Stimulated activated naive CD4-positive, alpha-beta T cell (primary cell): Measurements from ENCODE around the gene DOCK10.

Experiments used
- DNase-seq, 6 experiments: peaks; one replicate each; lab custom pipeline; 2025; lab: John Stamatoyannopoulos, UW

The DOCK10 gene

GRCh38 chr2:224947566-224947965, 94.7 kb downstream of the DOCK10 start:
- DNase-seq: peak in 2 of 6 experiments; percentile 28 to 31

- peak in 3 of 6 experiments; percentile 74 to 78 (median 76) for DNase-seq
Observed at GRCh38 chr2:224946895-224947294, 95.4 kb downstream of the DOCK10 start.

GRCh38 chr2:224944707-224945547, 97.3 kb downstream of the DOCK10 start:
- peak in 2 of 6 experiments; percentile 6 to 15 for DNase-seq

- peak in 2 of 6 experiments; percentile 17 to 38 for DNase-seq
Observed at GRCh38 chr2:224943601-224944041, 98.6 kb downstream of the DOCK10 start.

- no peak for DNase-seq
Observed at GRCh38 chr2:224941960-224942359, 100.3 kb downstream of the DOCK10 start.

- DNase-seq: no peak
Observed at GRCh38 chr2:224940618-224941017, 101.7 kb downstream of the DOCK10 start.

- DNase-seq: peak in 4 of 6 experiments; percentile 4 to 29 (median 16)
Observed at GRCh38 chr2:224938651-224939182, 103.6 kb downstream of the DOCK10 start.

GRCh38 chr2:224937887-224938286, 104.4 kb downstream of the DOCK10 start:
- peak in 2 of 6 experiments; percentile 10 to 28 for DNase-seq

GRCh38 chr2:224934526-224935188, 107.6 kb downstream of the DOCK10 start:
- DNase-seq: no peak

- DNase-seq: peak in 2 of 6 experiments; percentile 4 to 11
Observed at GRCh38 chr2:224933431-224933830, 108.8 kb downstream of the DOCK10 start.

- DNase-seq: no peak
Observed at GRCh38 chr2:224932522-224932921, 109.7 kb downstream of the DOCK10 start.

GRCh38 chr2:224931956-224932355, 110.3 kb downstream of the DOCK10 start:
- DNase-seq: no peak

- DNase-seq: peak in 2 of 6 experiments; percentile 21 to 26
Observed at GRCh38 chr2:224930990-224931389, 111.3 kb downstream of the DOCK10 start.

GRCh38 chr2:224930124-224930523, 112.1 kb downstream of the DOCK10 start:
- DNase-seq: peak in 5 of 6 experiments; percentile 38 to 70 (median 64)

- no peak for DNase-seq
Observed at GRCh38 chr2:224929512-224929911, 112.8 kb downstream of the DOCK10 start.

- DNase-seq: peak; percentile 51 to 87 (median 70)
Observed at GRCh38 chr2:224927646-224928173, 114.6 kb downstream of the DOCK10 start.

GRCh38 chr2:224927011-224927410, 115.3 kb downstream of the DOCK10 start:
- no peak for DNase-seq

- no peak for DNase-seq
Observed at GRCh38 chr2:224925810-224926100, 116.5 kb downstream of the DOCK10 start.

- DNase-seq: no peak
Observed at GRCh38 chr2:224925061-224925809, 117.0 kb downstream of the DOCK10 start.

GRCh38 chr2:224924631-224925030, 117.6 kb downstream of the DOCK10 start:
- no peak for DNase-seq

- DNase-seq: no peak
Observed at GRCh38 chr2:224922142-224922727, 120.0 kb downstream of the DOCK10 start.
